ENCODE data around the gene EDA.

EDA gene

DNA sequence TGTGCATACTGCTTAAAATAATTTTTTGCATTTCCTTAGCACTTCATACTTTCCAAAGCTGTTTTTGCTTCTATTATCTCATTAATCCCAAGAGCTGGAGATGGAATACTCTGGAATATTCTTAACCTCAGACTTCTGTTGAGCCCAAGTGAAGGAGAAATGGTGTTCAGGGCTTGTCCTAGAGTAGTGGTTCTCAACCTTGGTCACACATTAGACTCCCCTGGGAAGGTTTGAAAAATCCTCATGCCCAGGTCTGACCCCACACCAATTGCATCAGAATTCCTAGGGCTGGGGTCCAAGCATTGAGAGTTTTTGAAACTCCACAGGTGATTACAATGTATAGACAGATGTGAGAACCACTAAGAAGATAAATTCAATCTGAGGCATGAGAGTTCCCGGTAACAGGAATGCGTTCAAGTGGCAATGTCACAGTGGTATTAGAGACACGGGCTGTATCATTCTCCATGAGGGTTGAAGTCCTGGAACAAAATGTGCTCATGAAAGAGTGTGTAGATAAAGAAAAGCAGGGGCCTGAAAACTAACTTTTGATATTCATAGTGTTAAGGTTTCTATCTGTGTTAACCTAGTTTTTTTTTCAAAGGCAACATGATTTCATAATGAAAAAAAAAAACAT, 385.9 kb downstream of the EDA start:
- TF ChIP-seq POLR2A (IDR thresholded peaks at IDR 0.05; ENCODE audit: extremely low read depth, insufficient read length), result no peak
- TF ChIP-seq, protein P1, sequence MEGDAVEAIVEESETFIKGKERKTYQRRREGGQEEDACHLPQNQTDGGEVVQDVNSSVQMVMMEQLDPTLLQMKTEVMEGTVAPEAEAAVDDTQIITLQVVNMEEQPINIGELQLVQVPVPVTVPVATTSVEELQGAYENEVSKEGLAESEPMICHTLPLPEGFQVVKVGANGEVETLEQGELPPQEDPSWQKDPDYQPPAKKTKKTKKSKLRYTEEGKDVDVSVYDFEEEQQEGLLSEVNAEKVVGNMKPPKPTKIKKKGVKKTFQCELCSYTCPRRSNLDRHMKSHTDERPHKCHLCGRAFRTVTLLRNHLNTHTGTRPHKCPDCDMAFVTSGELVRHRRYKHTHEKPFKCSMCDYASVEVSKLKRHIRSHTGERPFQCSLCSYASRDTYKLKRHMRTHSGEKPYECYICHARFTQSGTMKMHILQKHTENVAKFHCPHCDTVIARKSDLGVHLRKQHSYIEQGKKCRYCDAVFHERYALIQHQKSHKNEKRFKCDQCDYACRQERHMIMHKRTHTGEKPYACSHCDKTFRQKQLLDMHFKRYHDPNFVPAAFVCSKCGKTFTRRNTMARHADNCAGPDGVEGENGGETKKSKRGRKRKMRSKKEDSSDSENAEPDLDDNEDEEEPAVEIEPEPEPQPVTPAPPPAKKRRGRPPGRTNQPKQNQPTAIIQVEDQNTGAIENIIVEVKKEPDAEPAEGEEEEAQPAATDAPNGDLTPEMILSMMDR (IDR thresholded peaks at IDR 0.05; ENCODE audit: low read depth, low read length), result no peak
- DNase-seq (ENCODE audit: low read depth), result no peak
- no peak overlapping the region for H3K4me3 ChIP-seq (ENCODE audit: low read depth, low read length)

DNA sequence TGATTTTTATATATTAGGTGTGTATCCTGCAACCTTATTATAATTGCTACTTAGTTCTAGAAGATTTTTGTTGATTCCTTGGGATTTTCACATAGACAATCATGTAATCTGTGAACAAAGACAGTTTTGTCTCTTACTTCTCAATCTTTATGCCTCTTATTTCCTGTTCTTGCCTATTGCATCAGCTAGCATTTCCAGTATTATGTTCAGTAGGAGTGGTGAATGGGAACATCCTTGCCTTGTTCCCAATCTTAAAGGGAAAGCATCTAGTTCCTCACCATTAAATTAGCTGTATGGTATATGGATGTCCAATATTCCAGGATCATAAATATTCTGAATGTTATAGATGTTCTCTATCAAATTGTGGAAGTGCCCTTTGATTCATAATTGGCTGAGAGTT, 392.0 kb downstream of the EDA start:
- H3K4me3 ChIP-seq (ENCODE audit: low read depth, low read length), result no peak overlapping the region
- DNase-seq (ENCODE audit: low read depth), result no peak
- TF ChIP-seq MYC (IDR thresholded peaks at IDR 0.05; ENCODE audit: low read depth, low read length) (no peak), POLR2A (IDR thresholded peaks at IDR 0.05; ENCODE audit: extremely low read depth, insufficient read length) (no peak)
- TF ChIP-seq, protein P1 (IDR thresholded peaks at IDR 0.05; ENCODE audit: low read depth, low read length), result no peak
- TF ChIP-seq, protein P2, sequence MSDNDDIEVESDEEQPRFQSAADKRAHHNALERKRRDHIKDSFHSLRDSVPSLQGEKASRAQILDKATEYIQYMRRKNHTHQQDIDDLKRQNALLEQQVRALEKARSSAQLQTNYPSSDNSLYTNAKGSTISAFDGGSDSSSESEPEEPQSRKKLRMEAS (IDR thresholded peaks at IDR 0.05; ENCODE audit: low read depth, low read length), result no peak

DNA sequence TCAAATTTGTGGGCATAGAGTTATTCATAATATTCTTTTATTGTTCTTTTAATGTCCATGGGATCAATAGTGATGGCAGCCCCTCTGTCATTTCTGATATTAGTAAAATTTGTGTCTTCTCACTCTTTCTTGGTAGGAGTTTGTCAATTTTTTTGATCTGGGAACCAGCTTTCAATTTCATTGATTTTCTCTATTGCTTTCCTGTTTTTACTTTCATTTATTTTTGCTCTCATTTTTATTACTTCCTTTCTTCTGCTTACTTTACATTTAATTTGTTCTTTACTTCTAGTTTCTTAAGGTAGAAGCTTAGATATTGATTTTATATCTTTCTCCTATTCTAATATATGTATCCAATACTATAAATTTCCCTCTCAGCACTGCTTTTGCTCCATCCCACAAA, 393.1 kb downstream of the EDA start:
- no peak for DNase-seq (ENCODE audit: low read depth)
- no peak overlapping the region for H3K4me3 ChIP-seq (ENCODE audit: low read depth, low read length)
- TF ChIP-seq POLR2A (IDR thresholded peaks at IDR 0.05; ENCODE audit: extremely low read depth, insufficient read length) (no peak), MYC (IDR thresholded peaks at IDR 0.05; ENCODE audit: low read depth, low read length) (no peak)
- TF ChIP-seq, protein P1 (IDR thresholded peaks at IDR 0.05; ENCODE audit: low read depth, low read length), result no peak
- TF ChIP-seq, protein P2 (IDR thresholded peaks at IDR 0.05; ENCODE audit: low read depth, low read length), result no peak

DNA sequence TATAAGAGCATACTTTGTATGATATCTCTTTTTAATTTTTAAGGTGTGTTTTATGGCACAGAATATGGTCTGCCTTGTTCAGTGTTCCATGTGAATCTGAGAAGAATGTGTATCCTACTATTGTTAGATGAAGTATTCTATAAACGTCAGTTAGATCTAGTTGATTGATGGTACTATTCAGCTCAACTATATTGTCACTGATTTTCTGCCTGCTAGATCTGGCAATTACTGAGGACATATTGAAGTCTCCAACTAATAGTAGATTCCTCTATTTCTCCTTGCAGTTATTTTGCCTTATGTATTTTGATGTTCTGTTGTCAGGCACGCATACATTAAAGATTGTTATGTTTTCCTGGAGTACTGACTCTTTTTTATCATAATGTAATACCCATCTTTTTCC, 394.1 kb downstream of the EDA start:
- no peak overlapping the region for H3K4me3 ChIP-seq (ENCODE audit: low read depth, low read length)
- no peak for DNase-seq (ENCODE audit: low read depth)
- no peak for TF ChIP-seq POLR2A (IDR thresholded peaks at IDR 0.05; ENCODE audit: extremely low read depth, insufficient read length)
- TF ChIP-seq, protein P1 (IDR thresholded peaks at IDR 0.05; ENCODE audit: low read depth, low read length), result no peak
- TF ChIP-seq, protein P2 (IDR thresholded peaks at IDR 0.05; ENCODE audit: low read depth, low read length), result no peak
- no peak for TF ChIP-seq MYC (IDR thresholded peaks at IDR 0.05; ENCODE audit: low read depth, low read length)

DNA sequence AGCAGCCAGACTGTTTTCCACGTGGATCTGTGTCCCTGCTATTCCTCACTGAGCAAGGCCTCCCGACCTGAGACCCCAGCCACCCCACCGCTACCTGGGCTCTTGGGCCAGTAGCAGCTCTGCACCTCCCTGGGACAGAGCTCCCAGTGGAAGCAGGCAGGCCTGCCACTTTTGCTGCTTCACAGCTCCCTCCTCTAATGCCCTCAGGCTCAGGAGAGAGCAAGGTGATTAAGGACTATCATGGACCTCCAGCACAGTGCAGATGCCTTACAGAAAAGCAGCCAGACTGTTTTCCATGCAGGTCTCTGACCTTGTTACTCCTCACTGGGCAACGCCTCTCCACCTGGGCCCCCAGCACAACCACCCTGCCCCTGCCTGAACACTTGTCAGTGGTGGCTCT, 396.8 kb downstream of the EDA start:
- TF ChIP-seq, protein P2 (IDR thresholded peaks at IDR 0.05; ENCODE audit: low read depth, low read length), result no peak
- TF ChIP-seq, protein P1 (IDR thresholded peaks at IDR 0.05; ENCODE audit: low read depth, low read length), result no peak
- TF ChIP-seq POLR2A (IDR thresholded peaks at IDR 0.05; ENCODE audit: extremely low read depth, insufficient read length) (no peak), MYC (IDR thresholded peaks at IDR 0.05; ENCODE audit: low read depth, low read length) (no peak)
- no peak for DNase-seq (ENCODE audit: low read depth)

More for the DNA sequence above, 396.8 kb downstream of the EDA start:
- H3K4me3 ChIP-seq (ENCODE audit: low read depth, low read length), result no peak overlapping the region

All from NB4 (cell line).